Dendritic cell treated with granulocyte-macrophage colony-stimulating factor and Interleukin-4, amounts not matched to agents 40 ng/mL and 50 ng/mL, for 4 days (primary cell): Measurements from ENCODE around the gene ATP5PD.
A peak's percentile ranks its signal among the peaks of the same experiment; 100 is the strongest.
"Not testable (repeated sequence)": the region's sequence is repeated elsewhere in the genome, so short reads cannot be mapped to it uniquely, and the experiment has no call there.

ENCODE experiments used
- H3K27ac Mint-ChIP-seq: one replicate; pipeline ENCODE4 v1.8.0; 2022; ENCODE audit warnings: mild to moderate bottlenecking, mixed read lengths
- H3K27me3 Mint-ChIP-seq: one replicate; pipeline ENCODE4 v1.8.0; 2022; ENCODE audit warnings: mild to moderate bottlenecking, mixed read lengths
- H3K36me3 Mint-ChIP-seq: one replicate; pipeline ENCODE4 v1.8.0; 2022; ENCODE audit warnings: low read depth, mixed read lengths
- H3K4me1 Mint-ChIP-seq: one replicate; pipeline ENCODE4 v1.8.0; 2022; ENCODE audit warnings: low read depth, mixed read lengths
- H3K4me3 Mint-ChIP-seq: one replicate; pipeline ENCODE4 v1.8.0; 2022; ENCODE audit warnings: mild to moderate bottlenecking, moderate library complexity, mixed read lengths
- H3K9me3 Mint-ChIP-seq: one replicate; pipeline ENCODE4 v1.8.0; 2022; ENCODE audit warnings: mixed read lengths
- intact Hi-C: fragments of 100-400 bp; cut with micrococcal nuclease; formaldehyde crosslinking; loops from one replicate; pipeline ENCODE4 v1.15.0; 2022

Gene ATP5PD

DNA sequence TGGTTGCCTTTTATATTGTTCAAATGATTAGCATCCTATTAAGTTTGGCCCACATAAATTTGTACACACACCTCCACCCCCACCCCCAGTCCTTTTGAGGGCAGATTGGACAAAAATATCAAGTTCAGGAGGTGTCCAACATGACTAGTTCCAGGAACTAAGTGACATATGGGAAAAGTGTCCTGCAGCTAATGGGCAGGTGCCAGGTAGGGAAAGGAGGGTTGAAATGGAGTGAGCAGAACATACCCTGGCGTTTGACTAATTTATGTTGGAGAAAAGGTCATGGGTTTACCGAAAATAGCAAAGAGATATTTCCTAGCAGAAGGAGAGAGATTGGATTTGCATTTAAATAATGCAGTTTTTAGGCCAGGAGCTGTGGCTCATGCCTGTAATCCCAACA, 5.2 kb upstream of the ATP5PD start:
- H3K4me1 Mint-ChIP-seq, result peaks cover 13% of the 10 kb centered on the region
- H3K4me3 Mint-ChIP-seq, result no peak overlapping the region
- H3K9me3 Mint-ChIP-seq, result no peaks in the 10 kb centered on the region
- no peak overlapping the region for H3K27ac Mint-ChIP-seq
- intact Hi-C loops, result no loop called here
- peaks cover 81% of the 10 kb centered on the region for H3K36me3 Mint-ChIP-seq
- no peaks in the 10 kb centered on the region for H3K27me3 Mint-ChIP-seq

DNA sequence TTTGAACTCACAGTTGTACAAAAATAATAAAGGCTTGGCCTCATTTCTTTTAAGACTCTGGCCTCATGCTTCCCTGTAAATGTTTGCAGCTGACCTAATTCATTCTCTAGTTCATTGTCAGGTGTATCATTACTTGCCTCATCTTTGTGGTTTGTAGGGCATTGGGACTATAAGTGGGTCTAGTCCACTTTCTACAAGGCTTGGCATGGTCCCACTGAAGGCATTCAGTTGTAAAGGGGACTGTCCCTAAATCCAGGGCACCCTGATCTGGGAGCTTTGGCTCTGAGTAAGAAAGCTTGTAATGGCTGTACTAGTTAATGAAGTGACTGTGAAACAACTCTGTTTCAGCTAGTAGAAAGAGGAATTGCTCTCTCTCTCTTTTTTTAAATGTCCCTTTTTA, 2.9 kb upstream of the ATP5PD start:
- H3K36me3 Mint-ChIP-seq, result peaks cover 71% of the 10 kb centered on the region
- H3K27me3 Mint-ChIP-seq, result no peaks in the 10 kb centered on the region
- H3K4me1 Mint-ChIP-seq, result peaks cover 27% of the 10 kb centered on the region
- intact Hi-C loops, result no loop called here
- H3K27ac Mint-ChIP-seq, result no peak overlapping the region
- H3K4me3 Mint-ChIP-seq, result no peak overlapping the region
- no peaks in the 10 kb centered on the region for H3K9me3 Mint-ChIP-seq

DNA sequence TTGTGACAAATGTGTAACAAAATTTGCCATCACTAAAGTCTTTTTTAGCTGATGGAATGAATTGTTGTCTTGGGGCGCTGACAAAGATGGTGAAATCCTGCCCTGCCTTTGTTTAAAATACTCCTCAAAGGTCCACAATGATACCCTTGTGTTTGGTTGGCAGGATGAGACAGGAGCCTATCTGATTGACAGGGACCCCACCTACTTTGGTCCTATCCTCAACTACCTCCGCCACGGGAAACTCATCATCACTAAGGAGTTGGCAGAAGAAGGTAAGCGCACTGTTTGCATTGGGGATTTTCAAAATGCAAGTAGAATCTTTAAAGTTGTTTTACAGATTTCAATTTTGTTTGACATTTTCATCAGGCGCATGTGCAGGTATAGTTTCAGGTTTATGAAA, 2.3 kb upstream of the ATP5PD start:
- peaks cover 30% of the 10 kb centered on the region for H3K4me1 Mint-ChIP-seq
- no peaks in the 10 kb centered on the region for H3K27me3 Mint-ChIP-seq
- H3K9me3 Mint-ChIP-seq, result no peaks in the 10 kb centered on the region
- intact Hi-C loops, result no loop called here
- no peak overlapping the region for H3K27ac Mint-ChIP-seq
- H3K4me3 Mint-ChIP-seq, result no peak overlapping the region
- H3K36me3 Mint-ChIP-seq, result peaks cover 69% of the 10 kb centered on the region

DNA sequence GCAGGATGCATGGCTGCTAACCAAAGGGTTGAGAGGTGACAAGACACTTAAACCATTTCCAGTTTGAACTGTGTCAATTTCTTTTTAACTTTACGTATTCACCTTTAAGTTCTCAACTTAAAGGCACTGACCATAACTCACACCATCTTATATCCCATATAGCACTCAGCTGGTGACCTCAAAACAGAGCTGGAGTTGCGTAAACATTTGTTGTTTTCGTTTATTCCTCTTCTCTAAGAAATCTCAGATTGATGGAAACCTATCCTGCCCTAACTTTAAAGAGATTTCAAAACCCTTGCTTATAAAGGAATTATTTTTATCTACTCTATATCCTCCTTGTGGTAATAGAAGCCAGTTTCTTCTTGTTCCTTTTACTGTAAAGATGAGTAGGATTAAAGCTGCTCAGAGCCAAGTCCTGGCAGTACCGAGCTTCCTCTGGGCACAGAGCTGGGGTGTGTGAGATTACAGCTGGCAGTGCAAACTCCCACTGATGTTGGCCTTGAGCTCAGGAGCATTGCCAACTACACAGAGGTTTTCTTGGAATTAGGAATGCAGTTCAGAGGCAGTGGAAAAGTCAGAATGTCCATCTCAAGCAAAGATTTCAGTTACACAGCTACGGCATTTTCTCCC, 1.6 kb upstream of the ATP5PD start:
- Mint-ChIP-seq H3K4me1 (peaks cover 30% of the 10 kb centered on the region), H3K36me3 (peaks cover 69% of the 10 kb centered on the region), H3K9me3 (no peaks in the 10 kb centered on the region), H3K27ac (peak overlapping the region; percentile 99), H3K27me3 (no peaks in the 10 kb centered on the region), H3K4me3 (peak overlapping the region; percentile 84)
- intact Hi-C loops, result no loop called here

DNA sequence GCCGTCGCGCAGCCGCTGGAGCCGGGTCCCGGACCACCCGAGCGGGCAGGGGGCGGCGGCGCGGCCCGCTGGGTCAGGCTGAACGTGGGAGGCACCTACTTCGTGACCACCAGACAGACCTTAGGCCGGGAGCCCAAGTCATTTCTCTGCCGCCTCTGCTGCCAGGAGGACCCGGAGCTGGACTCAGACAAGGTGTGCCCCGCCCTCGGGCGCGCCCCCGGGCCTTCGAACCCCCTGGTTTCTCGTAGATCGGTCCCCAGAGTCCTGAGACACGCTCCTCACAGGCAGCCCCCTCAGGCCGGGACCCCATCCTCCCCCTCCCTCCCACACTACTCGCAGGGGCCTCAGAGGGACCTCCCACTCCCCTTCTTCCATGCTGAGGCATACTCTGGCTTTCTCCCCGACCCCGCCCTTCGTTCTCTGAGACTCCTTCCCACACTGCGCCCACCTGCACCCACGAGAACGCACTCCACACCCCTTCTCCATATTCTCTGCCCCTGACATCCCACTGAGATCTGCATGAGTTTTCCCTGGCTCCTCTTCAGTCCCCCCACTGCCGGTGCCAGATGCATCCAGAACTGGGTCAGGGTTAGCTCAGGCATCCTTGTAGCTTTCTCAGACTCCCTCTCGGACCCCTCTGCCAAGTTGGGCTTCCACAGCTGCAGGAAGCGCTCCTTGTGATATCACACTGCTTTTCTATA, 779 bp upstream of the ATP5PD start:
- Mint-ChIP-seq H3K4me3 (peak overlapping the region; percentile 84), H3K27me3 (no peaks in the 10 kb centered on the region), H3K9me3 (no peaks in the 10 kb centered on the region), H3K4me1 (peaks cover 30% of the 10 kb centered on the region), H3K36me3 (peaks cover 65% of the 10 kb centered on the region), H3K27ac (peak overlapping the region; percentile 99)
- intact Hi-C loops, result loop anchor here (2.0 kb wide), 1 partner anchor 15 kb away; no protein-coding TSS in a partner anchor

DNA sequence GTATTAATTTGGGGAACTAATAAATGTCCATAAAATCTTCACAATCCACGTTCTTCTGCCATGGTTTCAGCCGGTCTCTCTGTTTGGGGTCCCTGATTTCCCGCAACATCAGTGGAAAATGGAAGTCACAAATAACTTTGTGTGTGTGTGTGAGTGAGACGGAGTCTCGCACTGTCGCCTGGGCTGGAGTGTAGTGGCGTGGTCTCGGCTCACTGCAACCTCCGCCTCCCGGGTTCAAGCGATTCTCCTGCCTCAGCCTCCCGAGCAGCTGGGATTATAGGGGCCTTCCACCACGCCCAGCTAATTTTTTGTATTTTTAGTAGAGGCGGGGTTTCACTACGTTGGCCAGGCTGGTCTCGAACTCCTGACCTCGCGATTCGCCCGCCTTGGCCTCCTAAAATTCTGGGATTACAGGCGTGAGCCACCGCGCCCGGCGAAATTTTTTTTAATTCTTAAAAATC, 793 bp downstream of the ATP5PD start:
- H3K36me3 Mint-ChIP-seq, result peaks cover 65% of the 10 kb centered on the region
- peaks cover 30% of the 10 kb centered on the region for H3K4me1 Mint-ChIP-seq
- H3K27ac Mint-ChIP-seq, result peak overlapping the region; percentile 99
- not testable (repeated sequence) for H3K9me3 Mint-ChIP-seq, H3K27me3 Mint-ChIP-seq
- H3K4me3 Mint-ChIP-seq, result peak overlapping the region; percentile 99
- intact Hi-C loops, result loop anchor here (2.0 kb wide), 1 partner anchor 13 kb away; no protein-coding TSS in a partner anchor

DNA sequence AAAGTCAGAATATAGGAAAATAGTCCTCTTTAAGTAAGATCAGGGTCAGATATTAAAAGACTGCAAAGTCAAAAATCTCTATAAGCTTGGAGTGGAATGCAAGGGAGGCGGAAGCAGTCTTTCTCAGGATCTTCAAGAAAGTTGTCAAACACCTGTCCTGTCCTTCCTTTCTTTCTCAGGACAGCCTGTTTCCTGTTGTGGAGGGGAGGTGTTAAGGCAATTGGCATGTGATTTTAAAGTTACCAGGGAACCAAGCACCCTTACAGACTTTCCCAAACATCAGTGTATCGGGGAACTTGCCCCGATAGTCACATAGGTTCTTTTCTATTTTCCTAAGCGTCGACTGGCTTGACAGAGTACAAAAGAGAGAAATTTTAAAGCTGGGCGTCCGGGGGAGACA, 2.1 kb downstream of the ATP5PD start:
- Mint-ChIP-seq H3K4me1 (peaks cover 30% of the 10 kb centered on the region), H3K27ac (peak overlapping the region; percentile 37), H3K9me3 (no peaks in the 10 kb centered on the region), H3K36me3 (peaks cover 65% of the 10 kb centered on the region), H3K4me3 (no peak overlapping the region), H3K27me3 (no peaks in the 10 kb centered on the region)
- intact Hi-C loops, result no loop called here

DNA sequence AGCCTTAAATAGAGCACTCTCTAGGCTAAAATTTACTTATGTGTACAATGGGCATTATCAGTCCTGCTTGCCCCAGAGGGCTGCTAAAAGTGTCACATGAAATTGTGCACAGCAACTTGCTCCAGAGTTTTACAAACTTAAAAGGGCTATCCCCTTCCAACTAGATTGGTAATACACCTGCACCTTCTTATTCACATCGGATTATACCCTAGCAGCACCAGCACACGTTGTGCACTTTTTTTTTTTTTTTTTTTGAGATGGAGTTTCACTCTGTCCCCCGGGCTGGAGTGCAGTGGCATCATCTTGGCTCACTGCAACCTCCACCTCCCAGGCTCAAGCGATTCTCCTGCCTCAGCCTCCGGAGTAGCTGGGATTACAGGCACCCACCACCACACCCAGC, 3.0 kb downstream of the ATP5PD start:
- H3K9me3 Mint-ChIP-seq, intact Hi-C loops, H3K4me3 Mint-ChIP-seq, H3K27ac Mint-ChIP-seq, H3K27me3 Mint-ChIP-seq: not testable (repeated sequence)
- peaks cover 73% of the 10 kb centered on the region for H3K36me3 Mint-ChIP-seq
- H3K4me1 Mint-ChIP-seq, result peaks cover 30% of the 10 kb centered on the region

DNA sequence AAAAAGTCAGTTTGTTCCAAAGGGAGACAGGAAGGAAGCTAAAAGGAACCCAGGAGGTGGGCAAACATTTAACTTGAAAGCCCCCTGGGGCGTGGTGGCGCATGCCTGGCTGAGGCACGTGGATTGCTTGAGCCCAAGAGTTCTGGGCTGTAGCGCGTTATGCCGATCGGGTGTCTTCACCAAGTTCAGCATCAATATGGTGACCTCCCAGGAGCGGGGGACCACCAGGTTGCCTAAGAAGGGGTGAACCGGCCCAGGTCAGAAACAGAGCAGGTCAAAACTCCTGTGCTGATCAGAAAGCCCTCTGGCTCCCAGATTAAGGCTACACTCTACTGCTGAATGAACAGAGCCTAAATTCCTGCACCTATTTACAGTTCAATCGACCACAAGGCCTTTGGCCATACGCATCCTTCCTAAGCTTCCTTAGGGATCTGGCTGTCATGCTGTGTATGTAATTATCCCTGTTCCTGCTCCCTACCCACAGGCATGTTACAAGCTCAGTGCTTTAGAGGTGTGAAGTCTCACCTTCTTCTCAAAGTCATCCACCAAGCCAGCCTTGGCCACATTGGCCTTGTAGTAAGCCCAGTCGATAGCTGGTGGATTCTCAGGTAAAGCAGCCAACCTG, 5.0 kb downstream of the ATP5PD start:
- H3K36me3 Mint-ChIP-seq, result peaks cover 77% of the 10 kb centered on the region
- no peaks in the 10 kb centered on the region for H3K9me3 Mint-ChIP-seq
- H3K4me1 Mint-ChIP-seq, result peaks cover 20% of the 10 kb centered on the region
- H3K4me3 Mint-ChIP-seq, result no peak overlapping the region
- H3K27me3 Mint-ChIP-seq, result no peaks in the 10 kb centered on the region
- intact Hi-C loops, result no loop called here
- H3K27ac Mint-ChIP-seq, result no peak overlapping the region

DNA sequence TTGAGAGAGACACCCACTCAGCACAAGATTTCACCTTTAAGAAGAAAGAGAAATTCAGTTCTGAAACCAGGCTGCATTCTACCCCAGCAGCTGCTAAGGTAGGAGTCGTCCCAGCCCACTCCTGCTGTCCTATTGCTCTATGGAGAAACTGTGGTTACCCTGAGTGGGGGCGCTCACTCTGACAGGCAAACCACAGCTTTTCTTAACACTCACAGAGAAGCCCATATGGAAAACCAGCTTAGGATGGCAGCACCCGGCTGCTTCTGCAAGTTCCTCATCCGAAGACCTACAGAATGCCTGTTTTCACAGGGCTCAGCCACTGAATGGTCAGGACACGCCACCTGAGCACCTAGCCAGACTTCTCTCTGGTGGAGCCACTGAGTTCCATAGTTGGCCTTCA, 7.5 kb downstream of the ATP5PD start:
- intact Hi-C loops, result no loop called here

DNA sequence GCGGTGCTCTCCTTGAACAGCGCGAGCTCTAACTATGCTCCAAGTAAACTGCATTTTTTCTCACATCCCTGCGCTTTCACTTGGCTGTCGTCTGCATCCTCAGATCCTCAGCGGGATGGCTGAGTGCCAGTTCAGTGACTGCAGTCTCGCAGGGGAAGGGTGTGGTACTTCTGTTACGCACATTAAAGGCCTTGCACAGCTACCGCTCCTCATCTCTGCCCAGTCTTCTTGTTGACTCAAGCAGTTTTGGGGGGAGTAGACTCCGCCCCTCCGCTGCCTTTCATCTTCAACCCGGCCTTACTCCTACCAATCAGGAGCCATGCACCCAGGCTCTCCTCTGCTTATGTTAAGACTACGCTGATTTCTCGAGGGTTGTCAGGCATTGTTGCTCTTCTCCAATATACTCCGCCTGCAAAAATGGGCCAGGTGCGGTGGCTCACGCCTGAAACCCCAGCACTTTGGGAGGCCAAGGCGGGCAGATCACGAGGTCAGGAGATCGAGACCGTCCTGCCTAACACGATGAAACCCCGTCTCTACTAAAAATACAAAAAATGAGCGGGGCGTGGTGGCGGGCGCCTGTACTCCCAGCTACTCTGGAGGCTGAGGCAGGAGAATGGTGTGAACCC, 10.0 kb downstream of the ATP5PD start:
- peaks cover 42% of the 10 kb centered on the region for H3K4me1 Mint-ChIP-seq
- H3K27ac Mint-ChIP-seq, result peak overlapping the region; percentile 90
- peak overlapping the region; percentile 50 for H3K4me3 Mint-ChIP-seq
- H3K36me3 Mint-ChIP-seq, result peaks cover 44% of the 10 kb centered on the region
- intact Hi-C loops, result no loop called here
- H3K9me3 Mint-ChIP-seq, result no peaks in the 10 kb centered on the region
- peaks cover 16% of the 10 kb centered on the region for H3K27me3 Mint-ChIP-seq

More for the DNA sequence above, 7.5 kb downstream of the ATP5PD start:
- H3K9me3 Mint-ChIP-seq, result no peaks in the 10 kb centered on the region
- no peak overlapping the region for H3K4me3 Mint-ChIP-seq
- H3K4me1 Mint-ChIP-seq, result peaks cover 21% of the 10 kb centered on the region
- peaks cover 3% of the 10 kb centered on the region for H3K27me3 Mint-ChIP-seq
- H3K36me3 Mint-ChIP-seq, result peaks cover 62% of the 10 kb centered on the region
- H3K27ac Mint-ChIP-seq, result no peak overlapping the region

DNA sequence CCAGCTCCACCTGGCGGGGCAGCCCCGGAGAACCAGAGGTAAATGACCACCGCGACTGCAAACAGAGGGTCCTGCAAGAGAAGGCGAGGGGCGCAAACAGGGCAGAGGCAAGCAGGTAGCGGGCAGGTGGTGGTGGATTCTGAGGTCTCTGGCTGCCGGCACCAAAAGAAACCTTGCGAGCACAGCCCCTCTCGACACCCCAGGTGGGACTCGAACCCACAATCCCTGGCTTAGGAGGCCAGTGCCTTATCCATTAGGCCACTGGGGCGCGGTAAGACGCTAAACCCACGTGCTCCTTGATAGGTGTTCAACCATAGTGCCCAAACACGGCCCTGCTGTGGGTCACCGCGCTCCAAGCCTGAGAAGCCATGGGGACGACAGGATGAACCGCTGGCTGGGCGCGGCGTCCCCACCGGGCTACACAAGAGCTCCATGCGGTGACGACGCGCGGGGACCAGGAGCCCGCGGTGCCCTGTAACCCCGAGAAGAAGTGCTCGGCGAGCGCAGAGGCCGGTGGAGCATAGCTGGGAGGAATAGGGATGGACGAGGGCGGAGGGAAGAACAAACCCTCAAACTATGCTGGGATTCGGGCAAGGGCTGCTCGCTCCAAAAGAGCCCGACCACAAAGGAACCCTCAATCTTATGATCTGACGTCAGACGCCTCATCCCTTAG, 12.4 kb downstream of the ATP5PD start:
- Mint-ChIP-seq H3K36me3 (peaks cover 20% of the 10 kb centered on the region), H3K27ac (peak overlapping the region; percentile 86), H3K9me3 (peaks cover 14% of the 10 kb centered on the region), H3K4me1 (peaks cover 42% of the 10 kb centered on the region), H3K4me3 (peak overlapping the region; percentile 85), H3K27me3 (peaks cover 25% of the 10 kb centered on the region)
- intact Hi-C loops, result no loop called here

DNA sequence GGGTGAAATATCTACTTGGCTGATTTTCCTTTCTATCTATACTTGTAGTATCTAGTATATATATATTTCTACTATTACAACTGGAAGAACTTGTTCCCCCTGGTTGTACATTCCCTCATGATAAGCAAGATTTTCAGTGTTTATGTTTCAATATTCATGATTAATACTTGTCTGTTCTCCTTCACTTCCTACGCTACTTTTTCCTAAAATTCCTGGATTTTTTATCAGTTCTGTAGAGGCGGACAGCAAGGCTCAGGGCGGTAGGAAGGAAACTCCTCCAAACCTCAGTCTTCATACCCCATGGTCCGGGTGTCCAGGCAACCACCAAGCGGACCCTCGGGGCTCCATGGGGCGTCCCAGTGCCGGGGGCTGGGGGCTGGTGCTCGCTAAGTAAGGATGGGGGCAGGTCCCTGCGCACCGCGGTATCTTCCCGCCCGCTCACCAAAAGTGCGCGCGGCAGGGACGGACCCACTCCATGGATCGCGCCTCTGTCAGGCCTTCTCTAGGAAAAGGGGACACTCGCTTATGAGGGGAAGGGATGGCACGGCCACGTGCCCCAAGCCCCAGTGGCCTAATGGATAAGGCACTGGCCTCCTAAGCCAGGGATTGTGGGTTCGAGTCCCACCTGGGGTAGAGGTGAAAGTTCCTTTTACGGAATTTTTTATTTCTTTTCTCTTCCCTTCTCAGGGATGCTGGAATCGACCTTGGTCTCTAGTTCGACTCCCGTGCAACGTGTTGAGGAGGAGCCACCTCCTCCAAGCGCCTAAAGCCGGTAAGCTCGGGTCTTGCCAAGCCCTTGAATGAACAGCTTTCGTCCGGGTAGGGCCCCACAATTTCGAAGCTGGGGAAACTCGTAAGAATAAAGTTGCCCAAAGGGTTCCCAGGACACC, 13.2 kb downstream of the ATP5PD start:
- Mint-ChIP-seq H3K4me3 (peak overlapping the region; percentile 85), H3K9me3 (peaks cover 14% of the 10 kb centered on the region), H3K27me3 (peaks cover 25% of the 10 kb centered on the region), H3K4me1 (peaks cover 42% of the 10 kb centered on the region), H3K36me3 (peaks cover 12% of the 10 kb centered on the region), H3K27ac (peak overlapping the region; percentile 86)
- intact Hi-C loops, result loop anchor here (2.0 kb wide), 1 partner anchor 13 kb away; the partner anchor contains the start of genes ATP5PD and KCTD2
